ENCODE results near the gene CEP164.
"Not testable (repeated sequence)": the region's sequence is repeated elsewhere in the genome, so short reads cannot be mapped to it uniquely, and the experiment has no call there.

Gene CEP164

GRCh38 chr11:117437791-117438130 lies 110.1 kb downstream of the CEP164 start:
- DNase-seq (ENCODE audit: low read depth in 1 of 2, low spot score in 1 of 2): no peak

DNA sequence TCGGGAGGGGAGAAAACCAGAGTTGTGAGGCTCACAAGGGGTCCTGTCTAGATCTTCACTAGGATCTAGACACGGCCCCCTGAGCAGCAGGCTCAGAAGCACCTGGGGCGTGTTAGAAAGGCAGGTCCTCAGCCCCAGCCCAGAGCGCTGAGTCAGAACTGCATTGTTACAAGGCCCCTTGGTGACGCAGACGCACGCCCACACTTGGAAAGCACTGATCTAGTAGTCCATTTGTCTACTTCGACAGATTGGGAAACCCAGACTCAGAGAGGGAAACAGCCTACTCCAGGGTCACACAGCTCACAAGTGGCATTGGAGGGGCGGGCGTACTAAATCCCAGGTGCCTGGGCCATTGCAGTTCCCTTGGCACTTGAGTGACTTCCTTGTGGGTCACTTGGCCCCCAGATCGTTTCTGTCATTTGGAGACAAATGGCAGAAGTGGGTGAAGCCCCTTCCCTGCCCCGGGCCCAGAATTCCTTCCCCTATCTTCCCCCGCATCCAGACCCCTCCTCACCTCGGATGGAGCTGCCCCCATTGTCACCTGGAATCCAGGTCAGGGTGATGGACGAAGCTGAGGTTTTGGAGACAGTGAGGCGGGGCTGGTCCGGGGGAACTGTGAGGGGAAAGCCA lies 110.8 kb downstream of the CEP164 start:
- DNase-seq (ENCODE audit: low read depth in 1 of 2, low spot score in 1 of 2): no peak

- DNase-seq (ENCODE audit: low read depth in 1 of 2, low spot score in 1 of 2): no peak
Observed at GRCh38 chr11:117439256-117439655, 111.6 kb downstream of the CEP164 start.

DNA sequence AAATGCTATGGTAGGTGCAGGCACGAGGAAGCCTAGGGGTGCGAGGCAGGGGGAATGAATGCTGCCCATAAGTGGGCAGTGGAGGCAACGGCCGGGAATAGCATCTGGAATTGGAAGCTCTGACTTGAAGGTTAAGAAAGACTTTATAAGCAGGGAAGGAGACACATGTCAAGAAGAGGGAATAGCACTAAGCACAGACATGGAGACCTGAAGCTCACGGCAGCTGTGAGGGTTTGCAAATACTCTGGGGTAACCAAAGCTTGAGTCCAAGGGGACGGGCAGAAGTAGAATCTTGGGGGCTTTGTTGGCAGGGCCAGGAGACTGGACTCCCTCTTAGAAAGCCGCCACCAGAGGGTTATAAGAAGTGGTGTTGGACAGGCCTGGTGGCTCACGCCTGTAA lies 112.6 kb downstream of the CEP164 start:
- DNase-seq (ENCODE audit: low read depth in 1 of 2, low spot score in 1 of 2): no peak

DNA sequence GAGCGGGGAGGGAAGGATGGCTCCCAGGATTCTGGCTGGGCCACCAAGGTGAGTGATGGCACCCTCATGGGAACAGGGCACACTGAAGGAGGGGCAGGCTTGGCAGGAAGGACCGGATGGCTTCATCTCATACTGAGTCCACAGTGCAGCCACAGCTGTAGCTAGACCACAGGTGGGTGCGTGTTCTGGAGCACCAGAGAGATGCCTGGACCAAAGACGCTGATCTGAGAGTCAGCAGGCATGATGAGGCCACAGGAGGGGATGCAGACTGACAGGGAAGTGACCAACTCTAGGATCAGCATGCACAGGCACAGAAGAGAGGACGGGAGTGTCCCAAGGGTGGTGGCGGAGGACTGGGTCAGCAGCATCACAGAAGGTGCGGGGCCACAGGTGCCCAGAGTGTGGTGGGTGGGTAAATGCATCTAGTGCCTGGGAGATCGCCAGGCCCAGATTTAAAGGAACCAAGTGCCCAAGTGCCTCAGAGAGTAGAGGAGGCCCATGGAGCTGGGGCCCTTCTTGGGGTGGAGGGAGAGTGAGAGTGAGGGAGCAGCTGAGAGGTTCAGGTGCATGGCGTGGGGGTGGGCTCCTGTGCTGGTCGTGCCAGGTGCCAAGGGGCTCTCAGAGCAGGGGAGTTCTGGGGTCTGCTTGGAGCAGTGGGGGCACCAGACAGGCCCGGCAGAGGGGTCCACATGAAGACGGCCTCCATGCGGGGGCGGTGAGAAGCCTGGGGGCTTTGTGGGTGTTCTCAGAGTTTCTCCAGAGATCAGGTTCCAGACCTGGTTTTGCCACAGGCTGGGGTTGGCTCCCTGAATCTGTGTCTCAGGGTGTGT lies 113.7 kb downstream of the CEP164 start:
- DNase-seq (ENCODE audit: low read depth in 1 of 2, low spot score in 1 of 2): no peak

GRCh38 chr11:117442049-117442868 lies 114.6 kb downstream of the CEP164 start:
- DNase-seq (ENCODE audit: low read depth in 1 of 2, low spot score in 1 of 2): no peak

- no peak for DNase-seq (ENCODE audit: low read depth in 1 of 2, low spot score in 1 of 2)
Observed at GRCh38 chr11:117442869-117443239, 115.2 kb downstream of the CEP164 start.

GRCh38 chr11:117443266-117444186 lies 115.9 kb downstream of the CEP164 start:
- no peak for DNase-seq (ENCODE audit: low read depth in 1 of 2, low spot score in 1 of 2)

GRCh38 chr11:117444256-117444655 lies 116.6 kb downstream of the CEP164 start:
- no peak for DNase-seq (ENCODE audit: low read depth in 1 of 2, low spot score in 1 of 2)

DNA sequence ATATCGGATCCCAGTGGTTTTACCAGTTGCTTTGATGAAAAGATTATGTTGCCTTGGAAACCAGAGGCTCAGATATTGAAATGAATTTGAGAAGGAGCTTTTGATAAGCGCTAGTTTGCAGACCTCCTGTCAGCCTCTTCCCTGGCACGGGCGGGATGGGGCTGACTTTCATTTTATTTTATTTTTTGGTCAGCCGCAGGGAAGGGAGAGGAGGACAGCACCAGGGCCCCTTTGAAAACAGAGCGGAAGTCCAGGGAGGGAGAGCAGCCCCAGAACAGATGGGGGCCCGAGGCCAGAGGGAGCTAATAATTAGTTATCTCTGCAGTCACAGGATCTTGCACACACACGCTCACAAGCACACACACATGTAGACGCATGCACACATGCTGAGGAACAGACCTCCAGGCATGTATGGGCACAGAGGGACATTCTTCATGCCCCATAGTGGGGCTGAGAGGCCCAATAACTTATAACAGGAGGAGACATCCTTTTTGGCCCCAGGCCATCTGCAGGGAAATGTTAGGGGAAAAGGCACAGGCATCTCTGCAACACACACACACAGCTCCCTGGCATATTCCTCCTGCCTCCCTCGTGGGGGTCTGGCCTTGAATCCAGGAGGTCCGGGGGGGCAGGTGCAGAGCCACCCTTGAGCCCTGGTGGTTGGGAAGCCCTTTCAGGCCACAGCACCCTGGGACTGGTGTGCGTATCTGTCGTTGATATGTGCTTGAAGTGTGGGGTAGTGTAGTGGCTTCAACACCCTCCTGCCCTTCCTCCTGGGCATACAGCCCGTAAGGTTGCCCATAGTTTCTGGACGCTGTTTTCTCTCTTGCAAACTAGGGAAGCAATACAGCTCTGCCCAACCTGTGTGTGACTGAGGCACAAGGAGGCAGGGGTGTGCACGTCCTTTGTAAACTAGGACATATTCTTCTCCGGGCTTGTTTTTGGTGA lies 117.3 kb downstream of the CEP164 start:
- DNase-seq (ENCODE audit: low read depth in 1 of 2, low spot score in 1 of 2): no peak

- DNase-seq (ENCODE audit: low read depth in 1 of 2, low spot score in 1 of 2): no peak
Observed at GRCh38 chr11:117449111-117449693, 121.5 kb downstream of the CEP164 start.

DNA sequence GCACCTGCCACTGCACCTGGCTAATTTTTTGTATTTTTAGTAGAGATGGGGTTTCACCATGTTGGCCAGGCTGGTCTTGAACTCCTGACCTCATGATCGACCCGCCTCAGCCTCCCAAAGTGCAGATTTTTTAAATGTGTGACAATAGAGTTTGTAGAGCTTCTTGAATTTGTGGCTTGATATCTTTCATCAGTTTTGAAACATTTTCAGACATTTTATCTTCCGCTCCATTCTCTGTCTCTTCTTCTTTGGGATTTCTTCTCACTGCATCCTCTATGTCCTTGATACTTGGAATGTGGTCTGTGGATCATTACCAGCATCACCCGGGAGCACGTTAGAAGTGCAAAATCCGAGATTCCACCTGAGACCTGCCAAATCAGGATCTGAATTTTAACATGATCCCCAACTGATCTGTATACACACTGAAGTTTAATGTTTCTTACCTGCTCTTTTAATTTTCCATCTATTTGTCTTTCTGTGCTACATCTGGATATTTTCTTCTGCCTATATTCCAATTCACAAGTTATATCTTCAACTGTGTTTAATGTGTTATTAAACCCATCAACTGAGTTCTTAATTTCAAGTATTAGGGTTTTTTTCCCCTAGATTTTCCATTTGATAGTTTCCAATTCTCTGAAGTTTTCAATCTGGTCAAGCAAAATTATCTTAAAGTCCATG lies 126.4 kb downstream of the CEP164 start:
- DNase-seq (ENCODE audit: low read depth in 1 of 2, low spot score in 1 of 2): no peak

DNA sequence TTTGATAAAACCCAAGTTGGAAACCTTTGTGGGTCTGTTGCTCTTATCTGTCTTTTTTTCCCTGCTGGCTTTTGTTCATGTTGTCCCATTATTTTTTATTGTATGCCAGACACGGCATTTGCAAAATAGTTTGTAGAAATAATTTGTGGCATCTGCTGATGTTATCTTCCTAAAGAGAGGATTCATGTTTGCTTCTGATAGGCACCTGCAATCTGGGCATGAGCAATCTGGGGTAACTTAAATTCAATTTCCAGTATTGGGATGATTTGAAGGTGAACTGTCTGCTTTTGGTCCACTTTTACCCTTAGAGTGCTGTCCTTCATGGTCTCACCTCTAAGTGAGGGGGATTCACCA lies 126.9 kb downstream of the CEP164 start:
- no peak for DNase-seq (ENCODE audit: low read depth in 1 of 2, low spot score in 1 of 2)

DNA sequence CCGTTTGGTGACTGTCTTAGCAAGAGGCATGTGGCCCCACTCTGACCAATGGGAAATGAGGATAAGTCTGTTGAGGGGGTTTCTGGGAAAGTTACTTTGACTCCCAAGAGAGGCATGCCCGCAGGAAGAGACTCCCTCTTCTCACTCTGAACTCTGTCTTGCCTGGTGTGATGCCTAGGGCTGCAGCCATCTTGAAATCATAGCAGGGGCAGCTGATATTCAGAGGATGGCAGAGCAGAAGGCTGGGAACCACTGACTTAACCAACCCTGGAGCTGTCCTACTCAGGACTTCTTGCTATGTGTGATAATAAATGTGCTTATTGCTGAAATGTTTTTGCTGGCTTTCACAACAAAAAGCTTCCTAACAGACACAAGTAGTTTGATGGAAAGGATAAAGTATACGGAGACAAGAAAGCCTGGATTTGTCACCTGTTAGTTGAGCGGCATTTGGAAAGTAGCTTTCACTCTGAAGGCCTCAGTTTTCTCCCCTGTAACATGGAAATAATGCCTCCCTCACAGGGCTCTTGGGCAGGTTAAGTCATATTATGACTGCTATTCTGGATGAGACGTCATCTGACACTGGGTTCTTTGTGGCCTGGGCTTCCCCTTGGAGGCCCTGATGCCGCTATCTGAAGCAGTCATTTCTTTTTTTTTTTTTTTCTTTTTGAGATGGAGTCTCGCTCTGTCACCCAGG lies 128.5 kb downstream of the CEP164 start:
- DNase-seq (ENCODE audit: low read depth in 1 of 2, low spot score in 1 of 2): no peak

- DNase-seq (ENCODE audit: low read depth in 1 of 2, low spot score in 1 of 2): not testable (repeated sequence)
Observed at GRCh38 chr11:117456721-117457029, 129.0 kb downstream of the CEP164 start.

DNA sequence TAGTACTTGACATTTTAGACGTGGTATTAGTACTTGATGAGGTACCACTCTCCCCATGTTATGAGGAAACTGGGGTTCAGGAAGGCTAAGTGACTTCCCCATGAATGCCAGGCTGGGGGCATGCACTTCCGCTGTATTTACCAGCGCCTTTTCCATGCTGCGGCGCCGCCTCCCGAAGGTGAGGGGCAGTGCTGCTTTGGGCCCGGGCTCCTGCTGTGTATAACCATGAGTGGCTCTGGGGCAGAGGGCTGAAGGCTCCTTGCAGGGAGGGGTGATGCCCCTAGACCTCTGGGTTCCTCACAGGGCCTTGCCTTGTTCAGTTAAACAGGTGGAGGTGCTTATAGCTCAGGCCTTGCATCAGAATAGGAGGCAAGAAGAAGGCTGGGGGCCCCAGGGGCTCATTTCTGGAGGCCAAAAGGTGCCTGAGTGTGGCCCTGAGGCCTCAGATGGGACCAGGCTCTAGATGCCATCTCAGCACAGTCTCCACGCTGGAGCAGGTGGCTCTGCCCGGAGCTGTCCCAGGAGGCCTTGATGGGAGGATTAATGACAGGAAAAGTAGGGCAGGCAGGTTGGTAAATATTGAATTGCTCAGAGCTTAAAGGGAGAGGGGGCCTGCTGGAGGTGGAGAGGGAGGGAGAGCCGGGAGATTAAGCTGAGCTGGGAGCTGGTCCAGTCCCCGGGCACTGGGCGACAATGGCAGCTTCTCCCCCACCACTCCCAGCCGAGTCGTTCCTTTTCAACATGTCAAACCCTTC lies 129.6 kb downstream of the CEP164 start:
- no peak for DNase-seq (ENCODE audit: low read depth in 1 of 2, low spot score in 1 of 2)

DNA sequence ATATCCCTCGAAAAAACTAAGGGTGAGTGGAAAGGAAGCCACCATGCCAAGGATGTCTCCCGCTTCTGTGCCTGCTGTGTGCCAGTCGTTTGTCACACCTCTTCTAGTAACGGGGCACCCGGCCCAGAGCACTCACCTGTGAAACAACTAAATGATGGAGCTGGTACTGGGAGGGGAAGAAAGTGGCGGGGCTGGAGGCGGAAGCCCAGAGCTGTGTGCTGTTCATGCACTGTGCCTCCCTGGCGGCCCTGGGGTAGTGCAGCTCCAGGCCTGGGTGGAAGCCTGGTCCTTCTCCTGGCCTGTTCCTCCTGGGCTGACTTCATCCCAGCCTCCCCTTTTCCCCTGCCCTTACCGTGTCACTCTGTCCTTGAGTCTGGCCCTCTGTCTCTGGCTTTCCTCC lies 130.2 kb downstream of the CEP164 start:
- no peak for DNase-seq (ENCODE audit: low read depth in 1 of 2, low spot score in 1 of 2)
